Measurements from ENCODE around the gene SHROOM4.
A peak's percentile ranks its signal among the peaks of the same experiment; 100 is the strongest.

SHROOM4 gene

DNA sequence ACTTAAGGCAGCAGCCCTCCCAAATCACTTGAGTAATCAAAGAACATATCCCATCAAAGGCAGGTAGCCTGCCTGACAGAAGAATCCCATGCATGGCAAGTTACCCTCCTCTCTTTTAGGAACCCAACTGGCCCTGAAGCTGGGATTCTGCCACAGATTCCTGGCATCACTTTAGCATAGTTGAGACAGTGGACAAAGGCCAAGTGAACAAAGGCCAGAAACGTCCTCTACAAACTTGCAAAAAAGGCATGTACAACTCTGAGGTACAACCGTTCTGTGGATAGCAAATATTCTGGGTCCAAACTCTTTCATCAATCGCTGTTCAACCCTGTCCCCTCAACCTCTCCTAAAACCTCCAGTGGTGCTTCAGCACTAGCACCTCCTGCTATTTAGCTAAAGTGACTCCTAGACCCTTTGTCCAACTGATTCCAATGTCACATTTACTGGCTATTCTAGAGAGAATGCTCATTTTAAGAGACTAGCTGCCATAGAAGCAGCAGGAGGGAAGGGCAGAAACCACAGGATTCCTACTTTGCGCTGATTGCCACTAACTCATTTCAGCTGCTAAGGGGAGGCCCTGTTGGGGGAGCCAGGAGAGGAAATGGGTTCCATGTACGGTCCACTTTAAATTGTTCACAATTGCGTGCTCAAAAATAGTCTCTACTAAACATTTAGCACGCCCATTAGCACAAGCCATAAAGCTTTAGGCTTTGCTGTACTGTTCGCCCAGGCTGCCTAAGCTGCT is 105.9 kb downstream of the SHROOM4 start:
- DNase-seq (ENCODE audit: insufficient read length, low spot score) (no peak), FAIRE-seq (no peak)

DNA sequence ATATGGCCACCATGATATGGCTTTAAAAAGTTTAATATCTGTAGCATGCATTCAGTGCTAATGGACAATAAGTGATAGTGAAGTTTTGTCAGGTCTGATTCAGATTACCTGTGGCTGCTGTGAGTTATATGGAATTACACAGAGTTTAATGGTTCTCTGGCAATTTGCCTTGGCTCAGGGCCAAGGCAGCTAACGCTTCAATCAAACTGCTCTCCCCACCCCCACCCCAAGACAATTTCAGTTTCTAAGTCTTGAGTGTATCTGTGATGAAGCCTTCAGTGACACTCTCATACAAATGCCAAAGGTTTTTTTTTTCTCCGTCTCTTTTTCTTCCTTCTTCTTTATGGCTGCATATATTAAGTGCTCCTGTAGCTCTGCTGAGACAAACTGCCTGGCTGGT is 106.6 kb downstream of the SHROOM4 start:
- DNase-seq (ENCODE audit: insufficient read length, low spot score), result no peak
- no peak for FAIRE-seq

DNA sequence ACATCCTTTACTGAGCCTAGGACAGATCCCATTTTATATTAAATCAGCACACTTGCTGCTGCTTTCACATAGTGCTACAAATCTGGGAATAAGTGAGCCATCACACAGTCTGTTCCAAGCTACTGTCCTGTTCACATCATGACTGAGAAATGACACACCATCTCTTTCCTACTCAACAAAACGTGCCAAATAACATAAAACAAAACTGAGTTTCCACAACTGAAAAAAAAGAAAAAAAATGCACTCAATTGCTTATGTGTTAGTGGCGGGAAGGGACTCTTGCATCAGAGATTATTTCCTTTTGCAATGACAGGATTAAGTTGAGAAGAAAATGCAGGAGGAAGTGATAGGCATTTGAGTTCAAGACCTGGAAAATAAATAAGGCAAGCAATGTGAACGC is 109.0 kb downstream of the SHROOM4 start:
- FAIRE-seq (no peak), DNase-seq (ENCODE audit: insufficient read length, low spot score) (no peak)

DNA sequence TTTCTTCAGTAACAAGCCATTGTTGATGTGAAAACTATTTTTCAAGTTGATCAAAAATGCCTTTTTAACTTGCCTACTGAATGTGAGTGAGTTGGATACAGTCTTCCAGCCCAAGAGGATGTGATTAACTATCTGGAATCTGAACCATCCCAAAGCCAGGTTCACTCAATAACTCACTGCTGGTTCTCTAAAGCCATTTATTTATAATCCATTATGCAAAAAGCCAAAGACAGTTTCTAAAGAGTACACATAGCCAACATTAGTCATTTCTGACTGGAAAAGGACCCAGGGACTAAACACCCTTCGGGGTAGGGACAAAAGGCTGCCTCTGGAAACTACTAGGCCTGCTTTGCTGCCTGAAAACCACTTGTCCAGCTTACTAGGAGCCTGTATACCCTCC is 109.6 kb downstream of the SHROOM4 start:
- DNase-seq (ENCODE audit: insufficient read length, low spot score), result no peak

DNA sequence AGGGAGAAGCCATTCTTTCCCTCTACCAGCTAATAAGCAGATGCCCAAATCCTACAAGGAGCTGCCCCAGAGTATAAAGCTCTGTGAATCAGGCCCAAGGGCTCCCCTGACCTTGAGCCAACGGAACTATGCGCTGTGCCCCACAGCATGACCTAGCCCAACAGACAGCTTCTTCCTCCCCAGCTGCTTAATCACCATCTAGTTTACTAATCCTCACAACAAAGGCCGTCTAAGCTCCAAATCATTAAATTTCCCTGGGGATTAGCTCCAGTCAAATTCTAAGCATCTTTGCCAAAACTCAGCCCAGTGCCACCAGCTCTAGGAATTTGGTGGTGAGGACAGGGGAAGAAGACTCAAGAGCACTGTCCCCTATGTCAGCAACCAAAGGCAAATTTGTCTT is 113.1 kb downstream of the SHROOM4 start:
- DNase-seq (ENCODE audit: insufficient read length, low spot score) (no peak), FAIRE-seq (no peak)

More for the DNA sequence above, 109.6 kb downstream of the SHROOM4 start:
- FAIRE-seq, result no peak

DNA sequence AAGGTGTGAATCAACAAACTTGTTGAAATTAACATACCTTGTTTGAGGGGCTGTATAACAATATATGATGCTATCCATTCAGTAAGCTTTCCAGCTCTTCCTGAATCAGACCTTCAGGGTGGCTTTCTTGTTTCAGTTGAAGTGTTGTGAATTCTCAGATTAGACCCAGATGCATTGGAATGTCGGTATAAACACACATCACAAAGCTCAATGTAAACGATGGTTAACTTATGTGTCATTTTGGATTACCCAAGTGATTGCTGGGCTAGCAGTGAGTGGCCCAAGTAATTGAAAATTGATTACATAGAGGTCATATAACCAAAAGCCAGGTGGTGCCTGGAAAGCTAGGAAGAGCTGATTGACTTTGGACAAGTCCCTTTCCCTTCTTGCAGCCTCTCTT is 115.0 kb downstream of the SHROOM4 start:
- FAIRE-seq (no peak), DNase-seq (ENCODE audit: insufficient read length, low spot score) (no peak)

DNA sequence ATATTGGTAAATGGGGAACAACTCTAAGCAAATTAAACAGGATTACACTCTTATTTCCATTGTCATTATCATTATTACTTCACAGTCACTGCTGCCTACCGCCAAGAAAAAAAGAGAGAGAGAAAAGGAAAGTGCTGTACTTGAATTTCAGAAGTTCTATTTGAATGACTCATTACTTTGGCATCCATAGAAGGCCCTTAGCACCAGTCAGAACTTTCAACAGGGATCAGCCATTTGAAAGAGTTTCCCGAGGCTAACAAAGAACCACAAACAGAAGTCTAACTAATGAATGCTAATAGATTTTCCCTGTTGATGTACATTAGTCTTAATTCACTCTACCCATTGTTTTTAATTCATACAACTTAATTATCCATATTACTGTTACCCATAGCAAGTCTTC is 116.3 kb downstream of the SHROOM4 start:
- DNase-seq (ENCODE audit: insufficient read length, low spot score) (no peak), FAIRE-seq (no peak)

DNA sequence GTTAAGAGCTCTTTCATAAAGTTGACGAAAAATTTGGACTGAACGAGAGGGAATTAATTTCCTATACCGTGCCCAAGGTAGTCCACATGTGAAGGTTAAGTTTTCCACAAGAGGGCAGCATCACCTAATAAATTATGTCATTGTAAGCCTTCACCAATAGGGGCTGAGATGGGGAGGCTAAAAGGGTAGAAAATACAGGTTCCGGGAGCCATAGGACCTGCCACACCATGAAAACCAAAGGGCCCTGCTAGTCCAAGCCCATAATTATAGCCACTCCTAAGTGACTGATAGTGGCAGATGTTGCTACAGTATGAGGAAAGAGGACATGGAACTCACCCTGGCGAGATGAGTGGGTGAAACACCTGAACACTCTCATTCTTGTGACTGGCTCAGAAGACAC is 122.2 kb downstream of the SHROOM4 start:
- FAIRE-seq, result peak; percentile 80
- DNase-seq (ENCODE audit: insufficient read length, low spot score), result peak; percentile 1

DNA sequence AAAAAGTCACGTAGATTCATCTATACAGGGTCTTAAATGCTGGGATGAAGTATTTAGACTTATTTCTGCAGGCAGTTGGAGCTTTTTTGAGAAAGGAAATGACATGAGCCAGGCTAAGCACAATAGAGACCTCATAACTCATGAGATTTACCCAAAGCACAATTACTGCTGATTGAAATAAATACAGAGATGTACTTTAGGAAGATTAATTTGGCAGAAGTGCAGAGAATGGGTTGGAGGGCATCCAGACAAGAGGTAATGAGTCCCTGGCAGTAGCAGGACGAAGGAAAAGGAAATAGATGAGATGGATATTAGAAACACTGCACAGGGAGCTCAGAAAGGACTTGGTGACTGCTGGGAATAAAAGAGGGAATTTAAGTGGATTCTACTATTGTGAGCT is 129.1 kb downstream of the SHROOM4 start:
- FAIRE-seq (no peak), DNase-seq (ENCODE audit: insufficient read length, low spot score) (no peak)

DNA sequence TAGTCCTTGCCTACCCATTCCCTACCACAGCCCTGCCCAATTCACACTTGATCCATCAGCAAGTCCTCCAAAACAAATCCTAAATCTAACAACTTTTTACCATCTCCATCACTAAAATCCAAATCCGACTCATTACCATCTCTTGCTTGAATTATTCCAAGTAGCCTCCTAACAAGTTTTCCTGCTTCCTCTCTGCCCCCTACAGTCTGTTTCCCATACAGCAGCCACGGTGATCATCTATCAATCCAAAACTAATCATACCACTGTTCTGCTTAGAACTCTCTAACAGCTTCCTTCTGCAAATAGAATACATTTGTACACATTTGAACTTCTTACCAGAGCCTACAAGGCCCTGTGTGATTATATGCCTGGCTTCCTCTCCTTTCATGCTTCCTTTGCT is 133.0 kb downstream of the SHROOM4 start:
- FAIRE-seq (no peak), DNase-seq (ENCODE audit: insufficient read length, low spot score) (no peak)

DNA sequence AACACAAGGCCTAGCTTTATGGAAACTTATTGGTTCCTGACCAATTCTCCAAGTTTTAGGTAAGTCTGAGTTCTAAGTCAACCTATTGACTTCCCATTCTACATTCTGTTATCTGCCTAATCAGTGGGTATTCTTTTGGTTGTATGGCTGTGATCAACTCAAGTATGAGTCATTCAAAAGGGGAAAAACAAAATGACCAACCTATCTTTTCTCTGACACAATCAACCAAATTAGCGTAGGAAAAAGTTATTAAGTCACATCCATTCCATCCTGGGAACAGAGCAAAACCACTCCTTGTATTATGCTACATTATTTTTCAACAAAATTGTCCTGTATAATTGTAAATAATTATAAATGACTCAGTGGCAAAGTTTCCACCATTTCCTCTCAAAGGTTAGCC is 136.2 kb downstream of the SHROOM4 start:
- FAIRE-seq, result no peak
- no peak for DNase-seq (ENCODE audit: insufficient read length, low spot score)

DNA sequence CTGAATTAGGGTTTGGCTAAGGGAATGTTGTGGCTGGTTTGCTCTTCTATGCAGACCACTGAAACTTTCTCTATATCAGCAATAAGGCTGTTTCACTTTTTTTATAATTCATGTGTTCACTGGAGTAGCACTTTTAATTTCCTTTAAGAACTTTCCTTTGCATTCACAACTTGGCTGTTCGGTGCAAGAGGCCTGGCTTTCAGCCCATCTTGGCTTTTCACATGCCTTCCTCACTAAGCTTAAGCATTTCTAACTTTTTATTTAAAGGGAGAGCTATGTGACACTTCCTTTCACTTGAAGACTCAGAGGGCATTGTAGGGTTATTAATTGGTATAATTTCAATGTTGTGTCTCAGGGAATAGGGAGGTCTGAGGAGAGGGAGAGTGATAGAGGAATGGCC is 142.3 kb downstream of the SHROOM4 start:
- FAIRE-seq (no peak), DNase-seq (ENCODE audit: insufficient read length, low spot score) (no peak)

DNA sequence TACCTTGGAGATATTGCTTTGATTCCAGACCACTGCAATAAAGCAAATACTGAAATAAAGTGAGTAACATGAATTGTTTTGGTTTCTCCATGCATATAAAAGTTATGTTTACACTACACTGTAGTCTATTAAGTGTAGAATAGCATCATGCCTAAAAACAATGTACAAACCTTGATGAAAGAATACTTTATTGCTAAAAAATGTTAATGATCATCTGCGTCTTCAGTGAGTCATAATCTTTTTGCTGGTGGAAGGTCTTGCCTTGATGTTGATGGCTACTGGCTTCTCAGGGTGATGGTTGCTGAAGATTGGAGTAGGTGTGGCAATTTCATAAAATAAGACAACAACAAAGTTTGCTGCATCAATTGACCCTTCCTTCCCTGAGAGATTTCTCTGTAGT is 145.1 kb downstream of the SHROOM4 start:
- no peak for FAIRE-seq
- no peak for DNase-seq (ENCODE audit: insufficient read length, low spot score)

DNA sequence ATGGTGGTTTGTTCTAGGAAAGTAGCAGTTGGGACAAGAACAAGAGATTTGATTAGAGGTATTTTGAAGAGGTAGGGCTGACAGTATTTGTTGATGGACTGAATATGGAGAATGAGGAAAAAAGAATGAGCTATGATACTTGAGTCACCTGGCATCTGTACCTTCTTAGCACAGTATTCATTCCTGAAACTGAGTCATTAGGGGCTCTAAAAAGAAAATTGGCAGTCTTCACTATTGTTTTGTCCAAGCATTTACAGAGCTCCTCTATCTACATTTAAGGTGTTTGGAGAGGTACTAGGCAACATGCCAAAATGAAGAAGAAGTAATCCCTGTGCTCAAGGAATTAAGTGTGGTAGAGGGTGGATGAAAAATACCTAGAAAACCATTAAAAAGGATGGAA is 165.8 kb downstream of the SHROOM4 start:
- no peak for DNase-seq (ENCODE audit: insufficient read length, low spot score)
- no peak for FAIRE-seq

DNA sequence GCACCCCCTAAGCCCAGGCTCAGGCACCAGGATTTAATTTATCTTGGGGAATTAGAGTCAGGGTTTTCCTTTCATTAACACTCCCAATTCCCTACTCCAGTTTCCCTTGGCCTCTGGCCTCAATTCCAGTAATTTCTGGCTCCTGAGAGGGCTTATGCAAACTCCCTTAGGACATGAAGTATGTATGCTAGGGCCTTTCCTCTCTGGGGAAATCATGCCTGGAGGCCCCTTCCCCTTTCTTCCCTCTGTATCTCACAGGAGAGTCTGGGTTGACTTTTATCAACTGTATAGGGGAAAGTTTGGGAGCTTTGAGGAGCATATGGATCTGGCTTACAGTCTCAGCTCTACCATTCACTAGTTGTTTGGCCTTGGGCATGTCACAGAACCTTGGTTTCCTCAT is 169.5 kb downstream of the SHROOM4 start:
- FAIRE-seq, result no peak

DNA sequence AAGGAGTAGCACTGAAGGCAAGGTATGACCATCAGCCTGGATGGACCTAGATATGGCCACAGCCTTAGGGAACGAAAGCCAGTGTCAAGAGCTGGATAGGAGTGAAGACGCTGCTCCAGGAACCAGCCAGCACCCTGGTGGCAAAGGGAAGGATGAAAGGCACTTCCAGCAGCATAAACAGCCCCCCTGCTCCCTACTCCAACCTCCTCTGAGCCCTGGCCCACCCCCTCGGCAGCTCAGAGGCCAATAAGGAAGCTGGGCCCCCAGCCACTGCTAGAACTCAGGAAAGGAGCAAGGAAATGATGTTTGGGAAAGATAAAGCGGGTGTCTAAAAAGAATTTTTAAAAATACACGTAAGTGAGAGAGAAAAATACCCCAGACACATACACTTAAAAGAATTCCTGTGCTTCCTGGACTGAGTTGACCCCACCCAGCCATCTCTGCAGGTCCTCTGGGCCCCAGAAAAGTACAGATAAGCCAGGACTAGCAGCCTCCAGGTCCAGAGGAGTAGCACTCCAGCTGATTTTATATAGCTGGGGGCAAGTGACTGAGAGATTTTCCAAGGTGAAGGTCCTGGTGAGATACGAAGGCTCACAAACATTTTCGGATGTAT is 170.4 kb downstream of the SHROOM4 start:
- no peak for FAIRE-seq
- DNase-seq (ENCODE audit: insufficient read length, low spot score), result no peak

More for the DNA sequence above, 169.5 kb downstream of the SHROOM4 start:
- DNase-seq (ENCODE audit: insufficient read length, low spot score), result no peak

DNA sequence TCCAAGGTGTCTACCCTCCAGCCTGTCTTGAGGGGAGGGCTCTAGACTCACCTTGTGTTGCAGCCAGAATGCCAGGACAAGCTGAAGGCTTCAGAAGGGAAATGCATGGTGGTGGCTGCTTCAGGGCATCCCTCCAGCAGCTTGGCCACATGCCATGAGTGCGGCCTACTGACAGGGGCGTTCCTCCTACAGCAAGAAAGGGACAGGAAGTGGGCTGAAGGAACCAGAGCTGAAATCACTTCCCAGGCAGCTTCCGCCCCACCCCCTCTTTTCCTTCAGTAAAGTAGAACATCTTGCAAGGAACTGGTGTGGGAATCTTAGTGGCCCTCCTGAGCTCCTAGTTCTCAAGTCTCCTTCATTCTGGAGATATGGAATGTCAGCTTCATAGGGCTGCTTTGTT is 175.9 kb downstream of the SHROOM4 start:
- FAIRE-seq, result no peak
- no peak for DNase-seq (ENCODE audit: insufficient read length, low spot score)

DNA sequence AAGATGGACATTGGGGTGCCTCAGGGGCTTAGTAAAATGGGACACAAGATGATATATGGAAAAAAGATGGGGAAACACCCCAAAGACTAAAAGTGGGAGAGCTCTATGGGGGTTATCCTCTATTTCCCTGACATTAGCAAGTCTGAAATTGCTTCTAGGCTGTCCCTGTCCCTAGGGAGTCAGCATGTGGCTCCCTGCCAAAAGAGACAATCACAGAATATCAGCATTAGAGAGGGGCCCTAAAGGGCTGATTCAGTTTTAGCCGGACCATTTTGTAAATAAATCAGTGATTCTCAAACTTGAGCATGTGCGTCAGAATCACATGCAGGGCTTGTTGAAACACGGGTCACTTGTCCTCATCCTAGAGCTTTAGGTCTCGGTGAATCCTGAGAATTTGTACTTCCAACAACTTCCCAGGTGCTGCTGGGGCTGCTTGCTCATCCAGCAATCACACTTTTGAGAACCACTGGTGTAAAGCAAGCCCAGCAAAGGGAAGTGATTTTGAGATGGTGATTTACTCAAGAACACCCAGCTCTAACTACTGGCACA is 178.1 kb downstream of the SHROOM4 start:
- FAIRE-seq, result no peak

DNA sequence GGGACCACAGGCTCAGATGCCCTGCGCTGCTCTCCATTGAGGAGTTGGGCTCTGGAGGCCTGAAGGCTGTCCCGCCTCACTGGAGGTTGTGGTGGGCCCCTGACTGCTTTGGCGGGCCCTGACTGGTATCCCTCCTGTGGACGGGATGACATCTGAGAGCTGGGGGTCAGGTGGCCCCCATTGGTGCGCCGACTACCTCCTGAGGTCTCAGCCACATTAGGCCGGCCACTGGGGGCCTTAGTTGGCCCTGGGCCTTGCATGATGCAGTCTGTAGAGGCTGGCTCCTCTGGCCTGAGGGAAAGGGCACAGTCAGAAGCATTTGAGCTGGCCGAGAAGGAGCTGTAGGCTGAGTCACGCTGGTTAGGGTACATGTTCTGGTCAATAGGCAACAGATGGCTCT is 178.8 kb downstream of the SHROOM4 start:
- FAIRE-seq (no peak), DNase-seq (ENCODE audit: insufficient read length, low spot score) (no peak)

More for the DNA sequence above, 178.1 kb downstream of the SHROOM4 start:
- DNase-seq (ENCODE audit: insufficient read length, low spot score), result no peak

DNA sequence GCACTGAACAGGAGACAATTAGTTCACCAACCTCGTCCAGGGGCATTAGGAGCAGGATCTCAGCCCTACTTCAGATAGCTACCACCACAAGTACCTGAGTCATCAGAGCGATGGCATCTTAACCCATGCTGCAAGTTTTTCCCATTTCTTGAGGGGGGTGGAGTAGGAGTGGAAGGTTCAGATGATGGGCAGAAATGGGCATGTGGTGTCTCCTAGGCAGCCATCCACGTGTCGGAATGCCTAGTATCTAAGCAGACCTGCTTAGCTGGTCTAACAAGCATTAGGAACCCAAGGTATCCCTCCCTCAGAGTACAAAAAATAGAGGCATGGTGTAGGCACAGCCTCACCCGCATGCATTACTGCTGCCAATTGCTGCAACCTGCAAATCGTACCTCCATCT is 184.2 kb downstream of the SHROOM4 start:
- no peak for DNase-seq (ENCODE audit: insufficient read length, low spot score)
- no peak for FAIRE-seq

DNA sequence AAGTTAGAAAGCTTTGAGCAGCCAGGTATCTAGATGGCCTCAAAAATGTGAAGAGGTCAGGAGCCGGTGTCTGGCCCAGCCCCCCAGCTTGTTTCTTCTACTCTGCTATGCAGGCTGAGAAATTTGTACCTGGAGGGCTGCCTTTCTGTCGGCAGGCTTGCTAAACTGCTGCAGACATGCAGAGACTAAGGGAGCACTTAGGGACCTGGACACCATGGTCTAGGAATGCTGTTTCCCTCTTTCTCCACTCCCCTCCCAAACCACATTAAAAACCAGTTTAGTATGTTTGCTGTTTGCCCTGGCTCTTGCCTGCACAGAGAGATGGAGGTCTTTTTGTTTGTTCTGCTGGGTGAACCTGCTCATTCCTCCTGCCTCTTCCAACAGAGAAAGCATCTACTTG is 186.3 kb downstream of the SHROOM4 start:
- DNase-seq (ENCODE audit: insufficient read length, low spot score) (no peak), FAIRE-seq (no peak)

DNA sequence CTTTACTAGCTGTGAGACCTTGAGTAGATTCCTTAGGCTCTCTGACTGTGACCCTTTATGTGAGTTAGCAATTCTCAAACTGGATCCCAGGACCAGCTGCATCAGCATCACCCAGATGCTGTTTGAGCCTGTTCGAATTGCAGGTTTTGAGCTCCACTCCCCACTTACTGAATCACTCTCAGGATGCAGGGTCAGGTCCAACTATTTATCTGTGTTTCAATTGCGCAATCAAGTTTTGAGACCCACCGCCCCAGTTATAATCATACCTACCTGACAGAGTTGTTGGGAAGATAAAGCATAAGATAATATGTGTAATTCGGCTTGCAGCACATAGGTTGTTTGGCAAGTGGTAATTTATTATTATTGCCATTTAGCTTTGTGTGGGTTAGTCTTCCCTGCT is 187.6 kb downstream of the SHROOM4 start:
- no peak for DNase-seq (ENCODE audit: insufficient read length, low spot score)

More for the DNA sequence above, 187.6 kb downstream of the SHROOM4 start:
- FAIRE-seq, result no peak
